NCI-H2081 treated with DMSO at 0.1 percent for 48 hours (cell line): ENCODE results near the gene ZNHIT6.
"Not testable (repeated sequence)": the region's sequence is repeated elsewhere in the genome, so short reads cannot be mapped to it uniquely, and the experiment has no call there.

Source experiments
- DNase-seq: peaks from one replicate; lab custom pipeline; 2025; lab: John Stamatoyannopoulos, UW

ZNHIT6 gene

GRCh38 chr1:85665932-85666331 is 42.3 kb downstream of the ZNHIT6 start:
- no peak for DNase-seq

- no peak for DNase-seq
Measured at GRCh38 chr1:85663382-85663781, 44.9 kb downstream of the ZNHIT6 start.

- DNase-seq, result no peak
Measured at GRCh38 chr1:85661767-85662166, 46.5 kb downstream of the ZNHIT6 start.

- DNase-seq, result no peak
Measured at GRCh38 chr1:85660541-85660940, 47.7 kb downstream of the ZNHIT6 start.

- DNase-seq, result no peak
Measured at GRCh38 chr1:85659174-85659573, 49.1 kb downstream of the ZNHIT6 start.

GRCh38 chr1:85656948-85657347 is 51.3 kb downstream of the ZNHIT6 start:
- DNase-seq, result no peak

- no peak for DNase-seq
Measured at GRCh38 chr1:85656256-85656655, 52.0 kb downstream of the ZNHIT6 start.

GRCh38 chr1:85655315-85655714 is 52.9 kb downstream of the ZNHIT6 start:
- no peak for DNase-seq

- DNase-seq, result no peak
Measured at GRCh38 chr1:85654066-85654782, 54.0 kb downstream of the ZNHIT6 start.

GRCh38 chr1:85652327-85652726 is 55.9 kb downstream of the ZNHIT6 start:
- DNase-seq, result no peak

GRCh38 chr1:85650645-85651044 is 57.6 kb downstream of the ZNHIT6 start:
- DNase-seq, result no peak

- DNase-seq, result no peak
Measured at GRCh38 chr1:85649591-85649990, 58.6 kb downstream of the ZNHIT6 start.

- not testable (repeated sequence) for DNase-seq
Measured at GRCh38 chr1:85641598-85642556, 66.4 kb downstream of the ZNHIT6 start.

- not testable (repeated sequence) for DNase-seq
Measured at GRCh38 chr1:85639920-85640319, 68.3 kb downstream of the ZNHIT6 start.

- no peak for DNase-seq
Measured at GRCh38 chr1:85638412-85638811, 69.8 kb downstream of the ZNHIT6 start.

GRCh38 chr1:85630493-85630892 is 77.7 kb downstream of the ZNHIT6 start:
- no peak for DNase-seq

GRCh38 chr1:85629532-85629920 is 78.7 kb downstream of the ZNHIT6 start:
- DNase-seq, result no peak

GRCh38 chr1:85628791-85629531 is 79.3 kb downstream of the ZNHIT6 start:
- DNase-seq, result no peak

GRCh38 chr1:85626818-85627217 is 81.4 kb downstream of the ZNHIT6 start:
- no peak for DNase-seq

GRCh38 chr1:85624361-85624760 is 83.9 kb downstream of the ZNHIT6 start:
- DNase-seq, result no peak

GRCh38 chr1:85623061-85623471 is 85.2 kb downstream of the ZNHIT6 start:
- no peak for DNase-seq

- DNase-seq, result no peak
Measured at GRCh38 chr1:85621430-85621829, 86.8 kb downstream of the ZNHIT6 start.
